ENCODE results near the gene EHMT1. TPM values are rescaled to one million over a fixed set of nuclear protein-coding genes. Genes with fewer than 3 reads are reported as not detected.
"Not testable (repeated sequence)": the region's sequence is repeated elsewhere in the genome, so short reads cannot be mapped to it uniquely, and the experiment has no call there.

Gene EHMT1
- total RNA-seq, 1 donor from 2014 or later: 40.8 TPM

- no peak for DNase-seq (ENCODE audit: low read depth)
- H3K4me3 ChIP-seq (ENCODE audit: low read depth, low read length): no peak overlapping the region
- TF ChIP-seq CTCF (conservative IDR thresholded peaks at IDR 0.05; ENCODE audit: low read depth, low read length): no peak
These were observed 159.0 kb downstream of the EHMT1 start for GRCh38 chr9:137777761-137778160.

- no peak for DNase-seq (ENCODE audit: low read depth)
- TF ChIP-seq CTCF (conservative IDR thresholded peaks at IDR 0.05; ENCODE audit: low read depth, low read length): no peak
- H3K4me3 ChIP-seq (ENCODE audit: low read depth, low read length): no peak overlapping the region
These were observed 159.5 kb downstream of the EHMT1 start for GRCh38 chr9:137778336-137778735.

- TF ChIP-seq CTCF (conservative IDR thresholded peaks at IDR 0.05; ENCODE audit: low read depth, low read length): no peak
- H3K4me3 ChIP-seq (ENCODE audit: low read depth, low read length): no peak overlapping the region
- DNase-seq (ENCODE audit: low read depth): no peak
These were observed 160.1 kb downstream of the EHMT1 start for GRCh38 chr9:137778914-137779313.

GRCh38 chr9:137780031-137780430 is 161.2 kb downstream of the EHMT1 start:
- not testable (repeated sequence) for DNase-seq (ENCODE audit: low read depth); H3K4me3 ChIP-seq (ENCODE audit: low read depth, low read length)

GRCh38 chr9:137781906-137782585 is 163.2 kb downstream of the EHMT1 start:
- no peak for TF ChIP-seq CTCF (conservative IDR thresholded peaks at IDR 0.05; ENCODE audit: low read depth, low read length)
- no peak overlapping the region for H3K4me3 ChIP-seq (ENCODE audit: low read depth, low read length)

GRCh38 chr9:137783521-137783920 is 164.7 kb downstream of the EHMT1 start:
- no peak for TF ChIP-seq CTCF (conservative IDR thresholded peaks at IDR 0.05; ENCODE audit: low read depth, low read length)
- DNase-seq (ENCODE audit: low read depth): no peak
- no peak overlapping the region for H3K4me3 ChIP-seq (ENCODE audit: low read depth, low read length)

More at GRCh38 chr9:137781906-137782585, 163.2 kb downstream of the EHMT1 start:
- DNase-seq (ENCODE audit: low read depth): no peak

GRCh38 chr9:137784046-137784445 is 165.2 kb downstream of the EHMT1 start:
- no peak overlapping the region for H3K4me3 ChIP-seq (ENCODE audit: low read depth, low read length)
- TF ChIP-seq CTCF (conservative IDR thresholded peaks at IDR 0.05; ENCODE audit: low read depth, low read length): no peak
- no peak for DNase-seq (ENCODE audit: low read depth)

Data from epithelial cell of proximal tubule (primary cell).